WTC11 (cell line): Measurements from ENCODE around the gene KIAA1671. TPM values are rescaled to one million over a fixed set of nuclear protein-coding genes. Genes with fewer than 3 reads are reported as not detected.

Experiments
- ATAC-seq: fragments of 200-7000 bp; cut with Tn5 transposase; 2 replicates; pipeline ENCODE4 v1.10.0; 2021; ENCODE audit warnings: mild to moderate bottlenecking, moderate library complexity
- CTCF ChIA-PET: fragments of 300-600 bp; sonication (Branson Sonifier 250); formaldehyde crosslinking; loops from one replicate; lab custom pipeline; 2021; ENCODE audit warnings: antibody characterized with exemption; lab: Charles Lee
- POLR2A ChIA-PET: fragments of 350-600 bp; sonication (Branson Sonifier 250); formaldehyde crosslinking; loops from one replicate; lab custom pipeline; 2021; ENCODE audit warnings: antibody characterized with exemption; lab: Charles Lee
- DNase-seq: peaks from one replicate; pipeline ENCODE4 v3.0.0; 2021; ENCODE audit warnings: low spot score
- H3K27ac Mint-ChIP-seq: 2 replicates; pipeline ENCODE4 v1.8.0; 2021; ENCODE audit warnings: mixed read lengths
- H3K27me3 Mint-ChIP-seq: 2 replicates; pipeline ENCODE4 v1.8.0; 2021; ENCODE audit warnings: low read depth, mild to moderate bottlenecking, moderate library complexity, mixed read lengths
- H3K36me3 Mint-ChIP-seq: 2 replicates; pipeline ENCODE4 v1.8.0; 2021; ENCODE audit warnings: mixed read lengths
- H3K4me1 Mint-ChIP-seq: 2 replicates; pipeline ENCODE4 v1.8.0; 2022; ENCODE audit warnings: mixed read lengths
- H3K4me3 Mint-ChIP-seq: 2 replicates; pipeline ENCODE4 v1.8.0; 2021; ENCODE audit warnings: mild to moderate bottlenecking, moderate library complexity, mixed read lengths
- H3K9me3 Mint-ChIP-seq: 2 replicates; pipeline ENCODE4 v1.8.0; 2021; ENCODE audit warnings: mixed read lengths
- AR ChIP-seq: fragments of 250-450 bp; sonication (Bioruptor Pico); IDR thresholded peaks from 2 replicates; pipeline ENCODE4 v1.9.0; 2021; ENCODE audit warnings: mild to moderate bottlenecking
- ARID4B ChIP-seq: sonication (generic); formaldehyde crosslinking; IDR thresholded peaks from 2 replicates; pipeline ENCODE4 v1.8.0; 2023; ENCODE audit warnings: missing genetic modification reagents, mild to moderate bottlenecking, borderline replicate concordance
- ATF3 ChIP-seq: sonication (generic); formaldehyde crosslinking; conservative IDR thresholded peaks from 2 replicates; pipeline ENCODE4 v1.8.1; 2022; ENCODE audit warnings: mild to moderate bottlenecking, missing genetic modification reagents
- CTCF ChIP-seq: fragments of 200-600 bp; IDR thresholded peaks from 2 replicates; pipeline ENCODE4 v1.8.0; 2022; ENCODE audit warnings: antibody characterized with exemption
- ELF4 ChIP-seq: sonication (generic); formaldehyde crosslinking; IDR thresholded peaks from 2 replicates; pipeline ENCODE4 v1.8.1; 2022; ENCODE audit warnings: low read depth, mild to moderate bottlenecking, moderate library complexity, missing genetic modification reagents
- FOXP1 ChIP-seq: sonication (generic); formaldehyde crosslinking; IDR thresholded peaks from 2 replicates; pipeline ENCODE4 v1.8.0; 2022; ENCODE audit warnings: missing genetic modification reagents, mild to moderate bottlenecking, moderate library complexity, borderline replicate concordance
- GABPB1 ChIP-seq: sonication (generic); formaldehyde crosslinking; IDR thresholded peaks from 2 replicates; pipeline ENCODE4 v1.8.1; 2023; ENCODE audit warnings: mild to moderate bottlenecking, missing genetic modification reagents
- HMGXB4 ChIP-seq: sonication (generic); formaldehyde crosslinking; IDR thresholded peaks from 2 replicates; pipeline ENCODE4 v1.8.1; 2023; ENCODE audit warnings: mild to moderate bottlenecking, moderate library complexity, missing genetic modification reagents
- NR2C2 ChIP-seq: sonication (generic); formaldehyde crosslinking; IDR thresholded peaks from 2 replicates; pipeline ENCODE4 v1.8.0; 2022; ENCODE audit warnings: mild to moderate bottlenecking, missing genetic modification reagents
- ZNF121 ChIP-seq: sonication (generic); formaldehyde crosslinking; IDR thresholded peaks from 2 replicates; pipeline ENCODE4 v1.8.0; 2023; ENCODE audit warnings: missing genetic modification reagents
- ZNF263 ChIP-seq: sonication (generic); formaldehyde crosslinking; IDR thresholded peaks from 2 replicates; pipeline ENCODE4 v1.8.1; 2022; ENCODE audit warnings: low read depth, mild to moderate bottlenecking, moderate library complexity, missing genetic modification reagents
- ZNF423 ChIP-seq: fragments of 250-450 bp; sonication (Bioruptor Pico); IDR thresholded peaks from 2 replicates; pipeline ENCODE4 v2.1.2; 2022; ENCODE audit warnings: mild to moderate bottlenecking, moderate library complexity
- ZNF671 ChIP-seq: fragments of 250-450 bp; sonication (Bioruptor Pico); IDR thresholded peaks from 2 replicates; pipeline ENCODE4 v1.8.0; 2021; ENCODE audit warnings: mild to moderate bottlenecking
- total RNA-seq: library from RNA; stranded (reverse); gene quantifications from 3 replicates; pipeline ENCODE4 v1.2.3, GENCODE V29; 2021
- TF ChIP-seq, protein P1 (sequence below): fragments of 250-450 bp; sonication (Bioruptor Pico); IDR thresholded peaks from 2 replicates; pipeline ENCODE4 v1.9.0; 2021; ENCODE audit warnings: mild to moderate bottlenecking, borderline replicate concordance
- TF ChIP-seq, protein P2 (sequence below): sonication (generic); formaldehyde crosslinking; IDR thresholded peaks from 2 replicates; pipeline ENCODE4 v1.8.1; 2022; ENCODE audit warnings: mild to moderate bottlenecking, moderate library complexity, missing genetic modification reagents

The KIAA1671 gene
- total RNA-seq, 1 experiment from 2014 or later, result 26.0 TPM

DNA sequence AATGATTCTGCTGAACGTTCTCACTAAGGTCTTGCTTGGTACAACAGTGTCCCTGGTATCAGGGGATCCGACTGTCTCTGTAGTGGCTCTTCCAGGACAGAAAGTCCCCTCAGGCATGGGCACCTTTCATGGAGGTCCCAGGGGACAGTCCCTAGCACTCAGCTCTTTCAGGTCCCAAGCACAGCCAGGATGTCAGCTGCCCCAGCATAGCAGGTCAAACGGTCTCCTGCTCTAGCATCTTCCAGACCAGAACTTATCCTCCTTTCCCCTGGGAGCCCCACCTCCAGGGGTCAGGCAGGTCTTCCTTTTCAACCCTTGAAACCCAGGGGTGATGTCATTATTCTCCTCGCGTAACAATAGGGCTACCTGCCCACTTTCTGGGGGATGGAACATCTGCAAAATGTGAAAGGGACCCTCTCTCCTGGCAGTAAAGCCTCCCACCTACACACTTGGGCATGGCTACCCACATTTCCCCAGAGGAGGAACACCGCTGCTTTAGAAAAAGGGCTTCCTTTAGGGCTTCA lies 222.4 kb downstream of the KIAA1671 start:
- H3K4me1 Mint-ChIP-seq, result peaks cover 7% of the 10 kb centered on the region
- TF ChIP-seq ELF4, result no peak
- TF ChIP-seq FOXP1 (CRISPR knock-in tag), result no peak
- no peak for TF ChIP-seq HMGXB4 (CRISPR knock-in tag)
- no peak for TF ChIP-seq ZNF263 (CRISPR knock-in tag)
- no peak for TF ChIP-seq ZNF423 (CRISPR knock-in tag)
- TF ChIP-seq ATF3 (CRISPR knock-in tag), result no peak
- TF ChIP-seq ZNF121 (CRISPR knock-in tag), result no peak
- TF ChIP-seq NR2C2 (CRISPR knock-in tag), result no peak
- no peak for TF ChIP-seq ARID4B
- TF ChIP-seq, protein P1, sequence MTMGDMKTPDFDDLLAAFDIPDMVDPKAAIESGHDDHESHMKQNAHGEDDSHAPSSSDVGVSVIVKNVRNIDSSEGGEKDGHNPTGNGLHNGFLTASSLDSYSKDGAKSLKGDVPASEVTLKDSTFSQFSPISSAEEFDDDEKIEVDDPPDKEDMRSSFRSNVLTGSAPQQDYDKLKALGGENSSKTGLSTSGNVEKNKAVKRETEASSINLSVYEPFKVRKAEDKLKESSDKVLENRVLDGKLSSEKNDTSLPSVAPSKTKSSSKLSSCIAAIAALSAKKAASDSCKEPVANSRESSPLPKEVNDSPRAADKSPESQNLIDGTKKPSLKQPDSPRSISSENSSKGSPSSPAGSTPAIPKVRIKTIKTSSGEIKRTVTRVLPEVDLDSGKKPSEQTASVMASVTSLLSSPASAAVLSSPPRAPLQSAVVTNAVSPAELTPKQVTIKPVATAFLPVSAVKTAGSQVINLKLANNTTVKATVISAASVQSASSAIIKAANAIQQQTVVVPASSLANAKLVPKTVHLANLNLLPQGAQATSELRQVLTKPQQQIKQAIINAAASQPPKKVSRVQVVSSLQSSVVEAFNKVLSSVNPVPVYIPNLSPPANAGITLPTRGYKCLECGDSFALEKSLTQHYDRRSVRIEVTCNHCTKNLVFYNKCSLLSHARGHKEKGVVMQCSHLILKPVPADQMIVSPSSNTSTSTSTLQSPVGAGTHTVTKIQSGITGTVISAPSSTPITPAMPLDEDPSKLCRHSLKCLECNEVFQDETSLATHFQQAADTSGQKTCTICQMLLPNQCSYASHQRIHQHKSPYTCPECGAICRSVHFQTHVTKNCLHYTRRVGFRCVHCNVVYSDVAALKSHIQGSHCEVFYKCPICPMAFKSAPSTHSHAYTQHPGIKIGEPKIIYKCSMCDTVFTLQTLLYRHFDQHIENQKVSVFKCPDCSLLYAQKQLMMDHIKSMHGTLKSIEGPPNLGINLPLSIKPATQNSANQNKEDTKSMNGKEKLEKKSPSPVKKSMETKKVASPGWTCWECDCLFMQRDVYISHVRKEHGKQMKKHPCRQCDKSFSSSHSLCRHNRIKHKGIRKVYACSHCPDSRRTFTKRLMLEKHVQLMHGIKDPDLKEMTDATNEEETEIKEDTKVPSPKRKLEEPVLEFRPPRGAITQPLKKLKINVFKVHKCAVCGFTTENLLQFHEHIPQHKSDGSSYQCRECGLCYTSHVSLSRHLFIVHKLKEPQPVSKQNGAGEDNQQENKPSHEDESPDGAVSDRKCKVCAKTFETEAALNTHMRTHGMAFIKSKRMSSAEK (CRISPR knock-in tag), result no peak
- no peak for TF ChIP-seq CTCF
- TF ChIP-seq, protein P2, sequence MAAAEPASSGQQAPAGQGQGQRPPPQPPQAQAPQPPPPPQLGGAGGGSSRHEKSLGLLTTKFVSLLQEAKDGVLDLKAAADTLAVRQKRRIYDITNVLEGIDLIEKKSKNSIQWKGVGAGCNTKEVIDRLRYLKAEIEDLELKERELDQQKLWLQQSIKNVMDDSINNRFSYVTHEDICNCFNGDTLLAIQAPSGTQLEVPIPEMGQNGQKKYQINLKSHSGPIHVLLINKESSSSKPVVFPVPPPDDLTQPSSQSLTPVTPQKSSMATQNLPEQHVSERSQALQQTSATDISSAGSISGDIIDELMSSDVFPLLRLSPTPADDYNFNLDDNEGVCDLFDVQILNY, result no peak
- no peak for TF ChIP-seq GABPB1 (CRISPR knock-in tag)
- no peak for TF ChIP-seq AR
- TF ChIP-seq ZNF671 (CRISPR knock-in tag), result no peak
- H3K36me3 Mint-ChIP-seq, result peaks cover 15% of the 10 kb centered on the region
- ATAC-seq (no peak), DNase-seq (no peak)
- no peaks in the 10 kb centered on the region for H3K27me3 Mint-ChIP-seq
- H3K27ac Mint-ChIP-seq, result no peak overlapping the region
- H3K4me3 Mint-ChIP-seq, result no peak overlapping the region
- H3K9me3 Mint-ChIP-seq, result peaks cover 7% of the 10 kb centered on the region
- CTCF ChIA-PET, result no interaction called here
- POLR2A ChIA-PET, result no interaction called here
